Endothelial cell of umbilical vein (primary cell): Measurements from ENCODE around the gene RAG1. TPM values are rescaled to one million over a fixed set of nuclear protein-coding genes. Genes with fewer than 3 reads are reported as not detected.

Experiments used
- BruUV-seq: library from RNA; stranded (reverse); fragments of 400-500 nt; replicated peaks from 2 replicates; lab custom pipeline; 2021; lab: Mats Ljungman, UMichigan
- CTCF ChIA-PET: fragments of 300-600, 350-600 bp; sonication (Branson Sonifier 250); formaldehyde crosslinking; loops from one replicate; lab custom pipeline; 2021; ENCODE audit warnings: antibody characterized with exemption, inconsistent platforms; lab: Charles Lee
- POLR2A ChIA-PET: fragments of 300-600, 350-600 bp; sonication (Branson Sonifier 250); formaldehyde crosslinking; loops from one replicate; lab custom pipeline; 2021; ENCODE audit warnings: antibody characterized with exemption, inconsistent platforms; lab: Charles Lee
- DNase-seq: peaks from one replicate; pipeline ENCODE4 v3.0.0-alpha.2; 2011; ENCODE audit warnings: low read depth, low spot score
- FAIRE-seq: peaks from 2 replicates; lab custom pipeline; 2011; peaks lifted over from hg19 to GRCh38; lab: Jason Lieb, UNC
- H2AFZ ChIP-seq: 2 replicates; pipeline ENCODE4 v1.6.0; 2012; ENCODE audit warnings: low read depth, low read length, control low read depth, inconsistent platforms
- H3K27ac ChIP-seq: 2 replicates; pipeline ENCODE4 v1.5.1; 2011; ENCODE audit warnings: low read depth, mild to moderate bottlenecking, control low read depth, low read length, moderate library complexity; ENCODE audit not compliant: insufficient read depth
- H3K27me3 ChIP-seq, 2 experiments: 2 replicates each; pipeline versions ENCODE4 v1.6.0 to v1.6.1; 2011; ENCODE audit warnings: low read length in 2 of 2, mixed read lengths in 1 of 2; ENCODE audit not compliant: control insufficient read depth in 2 of 2, insufficient read depth in 2 of 2
- H3K36me3 ChIP-seq, 2 experiments: 2 replicates in 1 of 2; 3 replicates in 1 of 2; pipeline ENCODE4 v1.5.1; 2011; ENCODE audit warnings: low read length in 2 of 2, mild to moderate bottlenecking in 1 of 2, moderate library complexity in 1 of 2; ENCODE audit not compliant: control insufficient read depth in 2 of 2, insufficient read depth in 2 of 2; ENCODE audit errors: extremely low read depth in 1 of 2
- H3K4me1 ChIP-seq: 3 replicates; pipeline ENCODE4 v1.5.1; 2011; ENCODE audit warnings: mild to moderate bottlenecking, low read length; ENCODE audit not compliant: control insufficient read depth, insufficient read depth; ENCODE audit errors: extremely low read depth
- H3K4me2 ChIP-seq: 2 replicates; pipeline ENCODE4 v1.6.1; 2011; ENCODE audit warnings: low read length, control low read depth, mixed read lengths; ENCODE audit not compliant: insufficient read depth
- H3K4me3 ChIP-seq, 3 experiments: fragments of 200-600 bp in 1 of 3; sonication (generic), shearing (Covaris generic) in 1 of 3; replicated peaks in 1 of 3; 2 replicates each; pipeline ENCODE4 v1.5.1; 2011 to 2016; ENCODE audit warnings: control low read depth in 3 of 3, low read length in 3 of 3, mild to moderate bottlenecking in 2 of 3, inconsistent platforms in 1 of 3, low read depth in 1 of 3, moderate library complexity in 1 of 3; ENCODE audit not compliant: insufficient read depth in 1 of 3
- H3K79me2 ChIP-seq: 2 replicates; pipeline ENCODE4 v1.6.0; 2012; ENCODE audit warnings: low read length, inconsistent platforms; ENCODE audit not compliant: control insufficient read depth, insufficient read depth
- H3K9ac ChIP-seq: replicated peaks from 2 replicates; pipeline ENCODE3; 2011; ENCODE audit warnings: low read length, control low read depth; ENCODE audit not compliant: insufficient read depth; ENCODE audit errors: extremely low read depth
- H3K9me1 ChIP-seq: replicated peaks from 3 replicates; pipeline ENCODE4 v1.6.0; 2011; ENCODE audit warnings: mild to moderate bottlenecking, low read length; ENCODE audit not compliant: control insufficient read depth, insufficient read depth; ENCODE audit errors: extremely low read depth
- H3K9me3 ChIP-seq: replicated peaks from 2 replicates; pipeline ENCODE4 v1.5.1; 2012; ENCODE audit warnings: low read length, inconsistent platforms; ENCODE audit not compliant: control insufficient read depth, insufficient read depth
- H4K20me1 ChIP-seq: replicated peaks from 2 replicates; pipeline ENCODE3; 2011; ENCODE audit warnings: mild to moderate bottlenecking, low read length; ENCODE audit not compliant: control insufficient read depth, insufficient read depth; ENCODE audit errors: extremely low read depth
- EZH2 ChIP-seq: IDR thresholded peaks from 2 replicates; pipeline ENCODE4 v1.6.1; 2012; ENCODE audit warnings: borderline replicate concordance, low read depth, mild to moderate bottlenecking, moderate library complexity, low read length, inconsistent platforms; ENCODE audit not compliant: severe bottlenecking
- FOS ChIP-seq: IDR thresholded peaks from 2 replicates; pipeline ENCODE4 v1.6.1; 2011; ENCODE audit warnings: mild to moderate bottlenecking, low read length, moderate library complexity, borderline replicate concordance; ENCODE audit not compliant: insufficient read depth
- GATA2 ChIP-seq: IDR thresholded peaks from 2 replicates; pipeline ENCODE4 v1.7.0; 2011; ENCODE audit warnings: low read depth, mild to moderate bottlenecking, moderate library complexity, mixed read lengths, low read length; ENCODE audit not compliant: insufficient read length, insufficient read depth
- JUN ChIP-seq: IDR thresholded peaks from 2 replicates; pipeline ENCODE4 v1.6.1; 2011; ENCODE audit warnings: borderline replicate concordance, low read depth; ENCODE audit not compliant: insufficient read length, insufficient read depth
- MYC ChIP-seq: IDR thresholded peaks from one replicate; pipeline ENCODE4 v1.6.1; 2011; ENCODE audit warnings: mild to moderate bottlenecking, low read depth, low read length
- POLR2A ChIP-seq: IDR thresholded peaks from 2 replicates; pipeline ENCODE4 v1.6.1; 2012; ENCODE audit warnings: low read depth, mild to moderate bottlenecking, control low read depth, low read length
- POLR2AphosphoS5 ChIP-seq: IDR thresholded peaks from 2 replicates; pipeline ENCODE4 v1.6.1; 2012; ENCODE audit warnings: low read depth, mild to moderate bottlenecking, control low read depth, low read length, moderate library complexity; ENCODE audit not compliant: insufficient read depth
- dilution Hi-C: fragments of 300-500 bp; cut with MboI; formaldehyde crosslinking; loops from one replicate; pipeline ENCODE4 v1.15.0; 2019; ENCODE audit warnings: low sequenced_read_pairs; ENCODE audit not compliant: extremely low pct_ligation_motif_present
- intact Hi-C: fragments of 100-400 bp; cut with micrococcal nuclease; formaldehyde crosslinking; loops from one replicate; pipeline ENCODE4 v1.10.0; 2022
- polyA plus RNA-seq, 4 experiments: library from polyadenylated mRNA; depleted of rRNA in 3 of 4; stranded (reverse) in 3 of 4; unstranded in 1 of 4; fragments of >200 nt; gene quantifications; 2 replicates each; pipeline versions ENCODE4 v1.2.1 to v1.2.3, GENCODE V29; 2011 to 2012; ENCODE audit warnings: missing spikeins in 1 of 4
- total RNA-seq: library from RNA; stranded (reverse); gene quantifications from 2 replicates; pipeline ENCODE4 v1.2.3, GENCODE V29; 2021
- TF ChIP-seq, protein P1 (sequence below), 2 donors: IDR thresholded peaks; 1 replicate in 1 of 2; 2 replicates in 1 of 2; pipeline ENCODE4 v1.5.1; 2011; ENCODE audit warnings: low read length in 2 of 2, mild to moderate bottlenecking in 2 of 2, moderate library complexity in 2 of 2, control low read depth in 1 of 2, inconsistent platforms in 1 of 2, low read depth in 1 of 2; ENCODE audit not compliant: insufficient read depth in 1 of 2; ENCODE audit errors: extremely low read depth in 1 of 2
- TF ChIP-seq, protein P2 (sequence below): IDR thresholded peaks from 2 replicates; pipeline ENCODE4 v1.6.1; 2011; ENCODE audit not compliant: insufficient read depth, insufficient read length

Gene RAG1
- total and polyA plus RNA-seq, 2 donors (not counting 3 experiments of a cell fraction or from before 2014, with no cell fraction given): 0.15 to 1.2 TPM

DNA sequence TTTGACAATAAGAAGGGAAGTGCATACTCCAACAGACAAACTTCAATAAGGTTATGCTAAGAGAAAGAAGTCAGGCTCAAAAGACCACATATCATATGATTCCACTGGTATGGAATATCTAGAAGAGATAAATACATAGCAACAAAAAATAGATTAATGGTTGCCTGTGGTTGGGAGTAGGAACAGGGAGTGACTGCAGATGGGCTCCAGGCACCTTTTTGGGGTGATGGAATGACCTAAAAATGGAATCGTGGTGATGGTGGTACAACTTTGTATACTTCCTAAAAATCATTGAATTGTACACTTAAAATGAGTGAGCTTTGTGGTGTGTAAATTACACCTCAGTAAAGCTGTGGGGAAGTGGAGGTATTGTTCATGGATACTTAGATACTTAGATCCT, 59.2 kb downstream of the RAG1 start:
- Histone ChIP-seq H2AFZ (no peak overlapping the region), H3K27ac (no peak overlapping the region), H3K4me1 (no peaks in the 10 kb centered on the region), H3K4me2 (no peak overlapping the region), H3K27me3 (no peaks in the 10 kb centered on the region), H3K4me3 (no peak overlapping the region), H3K79me2 (no peaks in the 10 kb centered on the region), H3K9me3 (no peaks in the 10 kb centered on the region), H4K20me1 (no peaks in the 10 kb centered on the region), H3K9me1 (no peaks in the 10 kb centered on the region), H3K36me3 (no peaks in the 10 kb centered on the region), H3K9ac (no peak overlapping the region)
- CTCF ChIA-PET: interaction anchor here (2.3 kb wide), 1 partner anchor 63 kb away, joined by 6 read pairs; no protein-coding TSS in a partner anchor
- POLR2A ChIA-PET: no interaction called here
- no peak for FAIRE-seq
- no peak for DNase-seq
- intact Hi-C loops (no loop called here), dilution Hi-C loops (no loop called here)
- TF ChIP-seq MYC (no peak), POLR2A (no peak), JUN (no peak), FOS (no peak), POLR2AphosphoS5 (no peak), EZH2 (no peak), GATA2 (no peak)
- TF ChIP-seq, protein P1, sequence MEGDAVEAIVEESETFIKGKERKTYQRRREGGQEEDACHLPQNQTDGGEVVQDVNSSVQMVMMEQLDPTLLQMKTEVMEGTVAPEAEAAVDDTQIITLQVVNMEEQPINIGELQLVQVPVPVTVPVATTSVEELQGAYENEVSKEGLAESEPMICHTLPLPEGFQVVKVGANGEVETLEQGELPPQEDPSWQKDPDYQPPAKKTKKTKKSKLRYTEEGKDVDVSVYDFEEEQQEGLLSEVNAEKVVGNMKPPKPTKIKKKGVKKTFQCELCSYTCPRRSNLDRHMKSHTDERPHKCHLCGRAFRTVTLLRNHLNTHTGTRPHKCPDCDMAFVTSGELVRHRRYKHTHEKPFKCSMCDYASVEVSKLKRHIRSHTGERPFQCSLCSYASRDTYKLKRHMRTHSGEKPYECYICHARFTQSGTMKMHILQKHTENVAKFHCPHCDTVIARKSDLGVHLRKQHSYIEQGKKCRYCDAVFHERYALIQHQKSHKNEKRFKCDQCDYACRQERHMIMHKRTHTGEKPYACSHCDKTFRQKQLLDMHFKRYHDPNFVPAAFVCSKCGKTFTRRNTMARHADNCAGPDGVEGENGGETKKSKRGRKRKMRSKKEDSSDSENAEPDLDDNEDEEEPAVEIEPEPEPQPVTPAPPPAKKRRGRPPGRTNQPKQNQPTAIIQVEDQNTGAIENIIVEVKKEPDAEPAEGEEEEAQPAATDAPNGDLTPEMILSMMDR (IDR thresholded peaks at IDR 0.05; ENCODE audit: extremely low read depth in 1 of 2, insufficient read depth in 1 of 2, low read depth in 1 of 2, low read length in 2 of 2): no peak
- TF ChIP-seq, protein P2, sequence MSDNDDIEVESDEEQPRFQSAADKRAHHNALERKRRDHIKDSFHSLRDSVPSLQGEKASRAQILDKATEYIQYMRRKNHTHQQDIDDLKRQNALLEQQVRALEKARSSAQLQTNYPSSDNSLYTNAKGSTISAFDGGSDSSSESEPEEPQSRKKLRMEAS: no peak
- no TSS peak for BruUV-seq
